Mucosa of rectum (tissue), 2 donors: Measurements from ENCODE around the gene CAMTA1.
"Not testable (repeated sequence)": the region's sequence is repeated elsewhere in the genome, so short reads cannot be mapped to it uniquely, and the experiment has no call there.

Experiments used
- H3K27ac ChIP-seq, 2 donors: one replicate each; pipeline ENCODE4 v1.7.0; 2013; ENCODE audit warnings: inconsistent platforms in 2 of 2, low read depth in 2 of 2, low read length in 2 of 2
- H3K27me3 ChIP-seq, 2 donors: one replicate each; pipeline ENCODE4 v1.7.0; 2013; ENCODE audit warnings: low read length in 2 of 2; ENCODE audit not compliant: control insufficient read depth in 2 of 2, insufficient read depth in 2 of 2
- H3K36me3 ChIP-seq, 2 donors: one replicate each; pipeline ENCODE4 v1.7.0; 2013; ENCODE audit warnings: low read length in 2 of 2; ENCODE audit not compliant: control insufficient read depth in 2 of 2, insufficient read depth in 2 of 2
- H3K4me1 ChIP-seq, 2 donors: one replicate each; pipeline ENCODE4 v1.7.0; 2013; ENCODE audit warnings: low read length in 2 of 2, mild to moderate bottlenecking in 1 of 2; ENCODE audit not compliant: control insufficient read depth in 2 of 2, insufficient read depth in 2 of 2
- H3K4me3 ChIP-seq, 2 donors: one replicate each; pipeline ENCODE4 v1.7.0; 2013; ENCODE audit warnings: low read length in 2 of 2
- H3K9ac ChIP-seq, 2 donors: one replicate each; pipeline ENCODE4 v1.7.0; 2013; ENCODE audit warnings: low read length in 2 of 2, low read depth in 1 of 2, mild to moderate bottlenecking in 1 of 2
- H3K9me3 ChIP-seq, 2 donors: one replicate each; pipeline ENCODE4 v1.7.0; 2013; ENCODE audit warnings: low read length in 2 of 2; ENCODE audit not compliant: control insufficient read depth in 2 of 2
- donor health status: healthy.
- donor health status: Normal muscosa, but diverticular disease.

CAMTA1 gene

DNA sequence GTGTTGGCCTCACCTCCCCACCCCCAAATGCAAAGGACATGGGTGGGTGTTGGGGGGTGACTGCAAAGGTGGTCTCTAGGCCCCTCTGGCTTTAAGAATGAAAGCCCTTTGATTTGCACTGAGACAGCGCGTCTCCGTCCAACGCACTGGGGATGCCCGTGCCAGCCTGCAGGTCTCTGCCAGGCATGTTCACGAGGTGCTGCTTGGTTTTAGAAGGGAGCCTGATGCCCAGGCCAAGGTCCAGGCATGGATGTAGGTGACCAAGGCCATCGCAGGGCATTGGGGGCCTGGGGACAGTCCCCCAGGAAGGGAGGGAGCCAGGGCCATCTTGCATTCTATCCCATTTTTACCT, 622.3 kb downstream of the CAMTA1 start:
- no peaks in the 10 kb centered on the region for H3K36me3 ChIP-seq
- H3K9me3 ChIP-seq = no peaks in the 10 kb centered on the region
- no peaks in the 10 kb centered on the region for H3K27me3 ChIP-seq
- no peak overlapping the region for H3K27ac ChIP-seq
- H3K9ac ChIP-seq = no peak overlapping the region
- no peaks in the 10 kb centered on the region for H3K4me1 ChIP-seq
- H3K4me3 ChIP-seq = no peak overlapping the region

DNA sequence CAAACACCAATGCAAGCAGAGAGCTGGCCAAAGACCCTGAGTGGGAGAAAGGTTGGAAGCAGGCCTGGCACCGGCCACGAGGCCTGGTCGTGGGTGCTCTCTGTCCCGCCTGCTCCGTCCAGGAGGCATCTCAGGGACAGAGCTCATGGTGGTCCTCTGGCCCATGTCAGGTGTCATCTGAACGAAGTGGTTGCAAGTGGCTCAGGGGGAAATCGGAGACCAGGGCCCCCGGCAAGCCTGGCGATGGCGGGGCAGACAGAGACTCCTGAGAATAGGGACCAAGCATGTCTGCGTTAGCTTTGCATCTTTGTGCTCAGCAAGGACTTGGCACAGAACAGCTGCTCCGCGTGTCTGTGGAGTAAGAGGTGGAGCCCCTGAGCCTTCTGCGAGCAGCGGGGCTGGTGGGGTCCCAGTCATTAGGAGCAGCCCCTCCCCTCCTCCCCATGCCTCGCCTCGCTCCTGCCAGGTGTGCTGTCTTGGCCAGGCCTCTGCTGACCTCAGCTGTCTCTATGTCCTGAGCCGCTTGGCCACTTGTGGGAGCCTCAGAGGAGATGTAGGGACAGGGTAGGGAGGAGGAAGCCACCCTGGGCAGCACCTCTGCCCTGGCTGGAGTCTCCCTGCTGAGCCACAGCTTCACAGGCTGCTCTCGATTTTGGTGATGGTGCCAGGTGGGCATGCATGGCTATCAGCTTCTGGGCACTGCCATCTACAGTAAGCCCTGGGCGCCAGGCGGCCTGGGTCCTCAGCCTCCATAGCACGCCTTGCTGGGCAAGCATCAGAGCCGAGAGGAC, 622.9 kb downstream of the CAMTA1 start:
- Histone ChIP-seq H3K4me1 (no peaks in the 10 kb centered on the region), H3K27me3 (no peaks in the 10 kb centered on the region), H3K27ac (no peak overlapping the region), H3K9ac (no peak overlapping the region), H3K9me3 (no peaks in the 10 kb centered on the region), H3K4me3 (no peak overlapping the region), H3K36me3 (no peaks in the 10 kb centered on the region)

DNA sequence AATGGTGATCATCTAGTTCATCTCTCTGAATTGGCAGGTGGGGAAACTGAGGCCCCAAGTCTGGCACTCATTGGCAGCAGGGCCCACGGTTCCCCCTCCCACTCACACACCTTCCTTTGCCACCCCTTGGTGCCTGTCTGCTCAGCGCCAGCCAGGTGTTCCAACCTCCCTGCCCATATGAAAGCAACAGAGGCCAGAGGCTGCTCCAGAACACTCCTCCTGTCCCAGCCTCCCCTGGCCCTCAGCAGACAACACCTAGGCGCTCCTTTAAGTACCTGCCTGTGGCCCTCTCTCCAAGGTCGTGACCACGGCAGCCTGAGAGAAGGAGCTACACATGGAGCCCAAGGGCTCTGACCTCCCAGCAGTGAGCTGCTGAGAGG, 623.5 kb downstream of the CAMTA1 start:
- Histone ChIP-seq H3K4me3 (no peak overlapping the region), H3K9ac (no peak overlapping the region), H3K36me3 (no peaks in the 10 kb centered on the region), H3K27ac (no peak overlapping the region), H3K27me3 (no peaks in the 10 kb centered on the region), H3K9me3 (no peaks in the 10 kb centered on the region), H3K4me1 (no peaks in the 10 kb centered on the region)

DNA sequence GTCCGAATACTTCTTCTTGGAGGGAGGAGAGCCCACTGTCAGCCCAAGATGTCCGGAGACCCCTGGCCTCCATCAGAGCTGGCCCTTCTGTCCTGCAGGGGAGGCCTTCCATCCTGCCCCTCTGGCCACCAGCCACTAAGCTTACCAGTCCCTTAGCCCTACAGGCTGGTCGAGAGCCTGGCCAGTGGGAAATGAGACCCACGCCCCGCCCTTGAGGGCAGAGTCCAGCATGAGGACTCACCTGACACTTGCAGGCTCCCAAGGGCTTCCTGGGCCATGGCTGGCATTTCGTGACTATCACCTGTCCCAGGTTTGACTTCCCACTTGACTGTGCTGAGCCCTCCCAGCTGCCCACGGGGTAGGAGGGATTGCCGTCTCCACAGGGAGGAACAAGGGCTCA, 624.0 kb downstream of the CAMTA1 start:
- H3K27ac ChIP-seq = no peak overlapping the region
- no peak overlapping the region for H3K4me3 ChIP-seq
- no peaks in the 10 kb centered on the region for H3K36me3 ChIP-seq
- H3K9me3 ChIP-seq = no peaks in the 10 kb centered on the region
- H3K9ac ChIP-seq = no peak overlapping the region
- no peaks in the 10 kb centered on the region for H3K27me3 ChIP-seq
- no peaks in the 10 kb centered on the region for H3K4me1 ChIP-seq

DNA sequence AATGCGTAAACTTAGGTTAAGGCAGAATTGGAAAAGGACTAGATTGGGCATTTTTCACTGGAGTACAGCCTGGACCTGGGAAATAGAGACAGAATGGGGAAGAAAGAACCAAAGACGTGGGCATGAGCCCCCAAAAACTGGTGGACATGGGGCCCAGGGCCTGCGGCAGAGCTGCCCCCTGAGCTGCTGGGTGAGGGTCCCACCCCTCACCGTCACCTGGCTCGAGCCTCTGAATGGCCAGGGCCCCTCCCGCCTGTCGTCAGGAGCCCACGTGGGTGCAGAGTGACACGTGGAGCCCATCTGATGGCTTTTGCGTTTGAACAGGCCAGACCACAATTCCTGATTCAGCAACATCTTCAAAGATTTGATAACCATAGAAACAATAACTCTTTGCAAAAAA, 624.9 kb downstream of the CAMTA1 start:
- no peak overlapping the region for H3K27ac ChIP-seq
- H3K4me3 ChIP-seq = no peak overlapping the region
- no peaks in the 10 kb centered on the region for H3K27me3 ChIP-seq
- no peaks in the 10 kb centered on the region for H3K4me1 ChIP-seq
- no peaks in the 10 kb centered on the region for H3K36me3 ChIP-seq
- no peak overlapping the region for H3K9ac ChIP-seq
- no peaks in the 10 kb centered on the region for H3K9me3 ChIP-seq

DNA sequence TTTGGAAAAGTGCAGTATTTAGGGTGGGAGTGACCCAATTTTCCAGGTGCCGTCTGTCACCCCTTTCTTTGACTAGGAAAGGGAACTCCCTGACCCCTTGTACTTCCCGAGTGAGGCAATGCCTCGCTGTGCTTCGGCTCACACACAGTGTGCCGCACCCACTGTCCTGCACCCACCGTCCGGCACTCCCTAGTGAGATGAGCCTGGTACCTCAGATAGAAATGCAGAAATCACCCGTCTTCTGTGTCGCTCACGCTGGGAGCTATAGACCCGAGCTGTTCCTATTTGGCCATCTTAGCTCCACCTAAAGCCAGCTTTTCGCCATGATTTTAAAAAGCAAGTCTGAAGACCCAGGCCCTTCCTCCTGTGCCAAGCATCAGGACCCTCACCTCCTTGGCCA, 632.4 kb downstream of the CAMTA1 start:
- H3K9me3 ChIP-seq, H3K27ac ChIP-seq, H3K4me3 ChIP-seq: not testable (repeated sequence)

DNA sequence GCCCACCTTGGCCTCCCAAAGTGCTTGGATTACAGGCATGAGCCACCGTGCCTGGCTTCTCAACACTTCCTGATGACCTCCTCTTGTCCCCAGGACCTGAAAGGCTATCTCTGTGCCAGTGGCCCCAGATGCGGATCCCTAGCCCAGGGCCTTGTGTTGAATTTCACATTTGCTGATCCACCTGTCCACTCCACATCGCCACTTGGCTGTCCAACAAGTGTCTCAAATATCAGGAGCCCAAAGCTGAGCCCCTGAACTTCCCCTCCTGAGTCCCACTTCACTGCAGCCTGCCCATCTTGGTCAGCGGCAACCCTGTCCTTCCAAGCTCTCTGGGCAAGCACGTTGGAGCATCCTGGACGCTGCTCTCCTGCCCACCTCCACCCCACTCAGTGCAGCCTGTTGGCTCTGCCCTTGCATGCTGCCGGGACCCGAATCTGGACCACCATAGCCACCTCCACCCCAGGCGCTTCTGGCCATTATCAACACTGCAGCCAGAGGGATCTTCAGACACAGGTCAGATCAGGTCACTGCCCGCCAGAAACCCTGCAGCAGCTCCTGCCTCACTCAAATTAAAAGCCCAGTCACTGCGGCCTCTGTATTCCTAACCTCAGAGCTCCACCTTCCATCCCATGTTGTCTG, 633.3 kb downstream of the CAMTA1 start:
- H3K9me3 ChIP-seq = no peaks in the 10 kb centered on the region

More for the DNA sequence above, 632.4 kb downstream of the CAMTA1 start:
- not testable (repeated sequence) for H3K36me3 ChIP-seq, H3K27me3 ChIP-seq, H3K9ac ChIP-seq, H3K4me1 ChIP-seq

DNA sequence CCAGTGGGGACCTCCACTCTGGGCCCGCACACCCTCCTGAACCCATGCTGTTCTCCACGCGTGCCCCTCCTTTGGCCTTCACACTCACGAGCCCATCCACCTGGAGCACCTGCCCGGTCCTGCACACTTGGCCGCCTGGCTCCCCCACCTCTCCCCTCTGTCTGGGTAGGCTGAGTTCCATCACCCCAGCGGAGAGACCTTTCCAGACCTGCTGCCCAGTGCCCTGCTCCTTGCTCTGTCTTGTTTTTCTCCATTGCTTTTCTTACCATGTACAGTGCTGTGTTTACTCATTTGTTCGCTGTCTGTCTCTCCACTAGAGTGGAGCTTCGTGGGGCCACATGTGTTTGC, 634.8 kb downstream of the CAMTA1 start:
- Histone ChIP-seq H3K4me1 (no peaks in the 10 kb centered on the region), H3K4me3 (no peak overlapping the region), H3K9me3 (no peaks in the 10 kb centered on the region), H3K27ac (no peak overlapping the region), H3K9ac (no peak overlapping the region), H3K36me3 (no peaks in the 10 kb centered on the region), H3K27me3 (no peaks in the 10 kb centered on the region)

More for the DNA sequence above, 633.3 kb downstream of the CAMTA1 start:
- H3K9ac ChIP-seq = no peak overlapping the region
- H3K4me3 ChIP-seq = no peak overlapping the region
- no peak overlapping the region for H3K27ac ChIP-seq
- H3K4me1 ChIP-seq = no peaks in the 10 kb centered on the region
- H3K36me3 ChIP-seq = no peaks in the 10 kb centered on the region
- H3K27me3 ChIP-seq = no peaks in the 10 kb centered on the region

DNA sequence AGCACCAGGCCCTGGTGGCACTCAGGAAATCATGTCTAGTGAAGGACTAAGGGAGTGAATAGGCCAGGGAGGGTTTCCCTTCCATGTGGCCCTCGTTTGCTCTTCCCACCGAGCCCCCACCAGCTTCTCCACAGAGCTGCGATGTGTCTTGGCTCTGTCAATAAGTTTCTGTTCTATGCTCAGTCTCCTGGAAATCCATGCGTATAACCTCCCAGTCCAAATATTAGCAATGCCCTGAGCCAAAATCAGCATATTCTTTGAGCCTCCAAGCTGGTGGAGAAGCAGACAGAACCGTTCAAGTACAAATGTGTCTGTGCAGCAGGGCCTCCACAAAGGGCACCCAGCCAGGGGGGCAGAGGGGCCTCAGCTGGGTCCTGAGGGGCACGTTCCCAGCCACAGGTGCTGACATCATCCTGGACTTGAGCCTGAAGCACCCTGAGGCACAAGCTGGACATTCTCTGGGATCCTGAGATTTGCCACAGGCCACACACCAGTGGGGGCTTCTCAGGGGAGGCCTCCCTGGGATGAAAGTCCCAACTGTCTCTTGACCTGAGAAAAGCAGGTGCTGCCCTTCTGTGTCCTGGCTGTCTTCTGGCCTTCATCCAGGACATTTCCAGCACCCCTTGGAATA, 635.3 kb downstream of the CAMTA1 start:
- Histone ChIP-seq H3K9ac (no peak overlapping the region), H3K27ac (no peak overlapping the region), H3K9me3 (no peaks in the 10 kb centered on the region), H3K27me3 (no peaks in the 10 kb centered on the region), H3K4me3 (no peak overlapping the region), H3K36me3 (no peaks in the 10 kb centered on the region), H3K4me1 (no peaks in the 10 kb centered on the region)

DNA sequence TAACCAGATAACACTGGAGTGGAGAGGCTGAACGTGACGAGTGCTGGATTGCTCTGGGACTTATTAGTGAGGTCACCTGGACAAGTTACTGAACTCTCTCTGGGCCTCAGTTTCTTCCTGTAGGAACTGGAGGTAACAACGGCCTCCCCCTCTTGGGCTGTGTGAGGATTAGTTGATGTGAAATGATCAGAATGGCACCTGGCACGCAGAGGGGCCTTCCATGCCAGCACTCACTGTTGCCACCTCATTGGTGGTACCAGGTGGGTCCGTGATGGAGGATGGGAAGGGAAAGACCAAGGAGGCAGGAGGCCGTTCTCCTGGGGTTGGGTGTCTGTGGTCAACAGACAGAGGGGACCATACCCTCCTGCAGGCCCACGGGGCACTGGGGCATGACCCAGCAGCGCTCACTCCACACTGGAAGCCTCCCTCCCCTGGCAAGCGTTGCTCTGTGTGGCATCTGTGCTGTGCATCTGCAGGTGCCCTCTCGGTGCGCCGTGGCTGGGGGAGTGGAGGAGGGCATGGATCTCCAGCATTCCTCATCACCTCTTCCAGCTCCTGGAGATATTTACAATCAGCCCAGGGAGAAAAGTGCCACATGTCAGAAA, 636.3 kb downstream of the CAMTA1 start:
- Histone ChIP-seq H3K9ac (no peak overlapping the region), H3K27ac (no peak overlapping the region), H3K36me3 (no peaks in the 10 kb centered on the region), H3K4me1 (no peaks in the 10 kb centered on the region), H3K27me3 (no peaks in the 10 kb centered on the region), H3K4me3 (no peak overlapping the region), H3K9me3 (no peaks in the 10 kb centered on the region)
